GM10266 (cell line): ENCODE measurements around the gene BUD31.

Experiments used
- DNase-seq: peaks from one replicate; pipeline ENCODE4 v3.0.0; 2012; ENCODE audit errors: extremely low spot score
- CTCF ChIP-seq: IDR thresholded peaks from 2 replicates; pipeline ENCODE4 v1.5.1; 2012; ENCODE audit warnings: mild to moderate bottlenecking, low read depth; ENCODE audit not compliant: control insufficient read depth, insufficient read depth; ENCODE audit errors: missing control alignments

The BUD31 gene

GRCh38 chr7:99387912-99388311, 20.9 kb upstream of the BUD31 start:
- TF ChIP-seq CTCF = no peak
- no peak for DNase-seq

GRCh38 chr7:99389772-99390171, 19.0 kb upstream of the BUD31 start:
- TF ChIP-seq CTCF = no peak
- no peak for DNase-seq

GRCh38 chr7:99390941-99391602, 17.7 kb upstream of the BUD31 start:
- DNase-seq = no peak
- no peak for TF ChIP-seq CTCF

GRCh38 chr7:99392046-99392445, 16.7 kb upstream of the BUD31 start:
- TF ChIP-seq CTCF = no peak
- DNase-seq = no peak

GRCh38 chr7:99392659-99393354, 16.0 kb upstream of the BUD31 start:
- DNase-seq = no peak
- no peak for TF ChIP-seq CTCF

- DNase-seq = no peak
- TF ChIP-seq CTCF = no peak
Observed at GRCh38 chr7:99393355-99394187, 15.2 kb upstream of the BUD31 start.

GRCh38 chr7:99394188-99394502, 14.6 kb upstream of the BUD31 start:
- no peak for DNase-seq
- no peak for TF ChIP-seq CTCF
